HG03175 (cell line): ENCODE data around the gene MORC1.

Source experiments
- ATAC-seq: cut with Tn5 transposase; IDR thresholded peaks from one replicate; pipeline ENCODE4 v1.9.1; 2021; ENCODE audit warnings: mild to moderate bottlenecking, moderate library complexity; ENCODE audit not compliant: unreplicated experiment

MORC1 gene

GRCh38 chr3:109033000-109033660, 84.8 kb downstream of the MORC1 start:
- ATAC-seq = no peak

DNA sequence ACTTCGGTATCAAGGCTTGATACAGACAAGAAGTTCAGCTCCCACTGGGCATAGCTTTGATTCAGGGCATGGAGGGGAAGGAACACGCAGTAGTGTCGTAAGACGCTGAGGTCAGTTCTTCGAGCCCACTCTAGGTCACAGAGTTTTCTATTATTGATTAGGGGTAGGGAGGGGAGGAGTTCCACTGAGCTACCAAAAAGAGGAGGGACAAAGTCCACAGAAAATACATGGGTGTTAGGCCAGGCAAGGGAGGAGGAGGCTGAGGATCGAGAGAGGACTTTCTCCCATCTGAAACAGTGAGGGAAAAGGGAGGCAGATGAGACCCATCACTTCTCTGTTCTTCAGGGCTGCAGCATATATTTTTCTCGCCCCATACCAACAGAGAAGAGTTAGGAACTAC, 89.2 kb downstream of the MORC1 start:
- no peak for ATAC-seq

GRCh38 chr3:109026821-109027220, 91.1 kb downstream of the MORC1 start:
- ATAC-seq = no peak

GRCh38 chr3:109025896-109026295, 92.0 kb downstream of the MORC1 start:
- ATAC-seq = no peak

DNA sequence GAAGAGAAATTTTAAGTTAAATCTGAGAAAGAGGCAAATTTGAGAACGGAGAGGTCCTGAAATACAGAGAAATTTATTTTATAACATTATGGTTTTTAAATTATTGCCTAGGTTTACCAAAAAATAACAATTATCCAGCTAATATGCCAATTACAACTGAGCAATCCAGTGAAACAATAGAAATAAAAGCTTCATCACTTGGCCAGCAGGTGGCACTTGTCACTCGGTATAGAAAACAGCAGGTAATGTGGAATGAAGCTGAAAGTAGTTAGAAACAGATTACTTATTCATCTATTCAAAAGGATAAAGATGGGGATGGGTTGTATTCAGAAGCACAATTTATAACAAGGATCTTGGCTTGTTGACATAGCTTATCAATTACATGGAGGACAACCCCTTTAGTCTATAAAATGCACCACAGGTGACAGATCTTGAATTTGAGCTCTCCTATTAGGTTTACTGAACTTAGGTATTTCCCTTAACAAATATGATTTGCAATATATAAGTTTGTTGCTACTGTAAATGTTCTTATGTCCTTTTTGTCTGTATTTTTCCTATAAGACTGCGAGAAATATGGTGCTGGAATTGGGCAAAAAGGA, 94.2 kb downstream of the MORC1 start:
- peak; percentile 88 for ATAC-seq

DNA sequence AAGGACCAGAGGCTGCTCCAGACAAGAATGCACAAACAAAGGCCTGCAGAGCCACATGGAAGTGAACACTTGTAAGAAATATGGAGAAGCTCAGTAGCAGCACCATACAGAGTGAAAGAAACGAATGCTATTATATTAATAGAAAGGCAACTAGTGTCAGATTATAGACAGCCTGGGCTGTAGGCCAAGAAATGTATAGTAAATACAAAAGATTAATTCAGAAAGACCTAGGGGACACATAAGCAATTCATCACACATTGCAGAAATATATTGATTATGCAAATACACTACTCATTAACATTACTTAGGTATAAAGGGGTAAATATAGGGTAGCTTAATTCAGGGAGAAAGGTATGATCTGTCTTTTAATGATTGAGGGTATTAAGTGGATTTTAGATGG, 94.8 kb downstream of the MORC1 start:
- ATAC-seq = no peak

DNA sequence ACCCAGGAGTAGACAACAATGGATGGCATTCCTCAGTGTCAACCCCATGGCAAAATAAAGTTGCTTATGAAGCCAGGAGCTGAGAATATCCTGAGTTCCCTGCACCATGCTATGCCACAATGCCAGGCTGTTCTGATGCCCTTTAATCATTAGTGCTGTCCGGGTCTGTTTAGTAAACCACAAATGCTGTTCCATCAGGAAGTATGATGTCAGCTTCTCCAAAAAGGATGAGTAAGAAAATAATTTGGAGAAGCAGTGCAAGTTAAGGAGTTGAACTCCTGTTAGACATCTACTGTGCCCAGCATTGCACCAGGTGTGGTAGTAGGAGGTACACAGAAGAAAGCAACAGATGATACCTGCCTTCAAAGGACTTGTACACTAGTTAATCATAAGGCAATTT, 96.4 kb downstream of the MORC1 start:
- no peak for ATAC-seq

- ATAC-seq = no peak
These were observed 99.1 kb downstream of the MORC1 start for GRCh38 chr3:109018828-109019227.

- no peak for ATAC-seq
These were observed 112.5 kb downstream of the MORC1 start for GRCh38 chr3:109005443-109005842.

DNA sequence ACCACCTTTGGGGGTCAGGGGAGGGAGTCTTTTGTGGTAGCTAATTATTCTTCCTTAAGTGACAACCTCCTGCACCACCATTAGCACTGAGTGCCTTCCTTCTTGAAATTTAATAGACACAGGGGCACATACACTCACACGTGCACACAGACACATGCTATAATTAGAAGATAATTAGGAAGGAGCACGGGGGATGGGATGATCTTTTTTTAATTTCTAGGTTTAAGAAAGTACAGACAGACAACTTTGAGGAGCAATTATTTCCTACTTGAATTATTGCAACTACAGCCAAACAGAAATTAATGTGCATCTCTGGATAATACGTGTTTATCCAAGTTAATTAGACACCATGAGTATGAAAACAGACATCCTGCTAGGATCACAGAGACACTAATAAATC, 119.5 kb downstream of the MORC1 start:
- ATAC-seq = no peak

DNA sequence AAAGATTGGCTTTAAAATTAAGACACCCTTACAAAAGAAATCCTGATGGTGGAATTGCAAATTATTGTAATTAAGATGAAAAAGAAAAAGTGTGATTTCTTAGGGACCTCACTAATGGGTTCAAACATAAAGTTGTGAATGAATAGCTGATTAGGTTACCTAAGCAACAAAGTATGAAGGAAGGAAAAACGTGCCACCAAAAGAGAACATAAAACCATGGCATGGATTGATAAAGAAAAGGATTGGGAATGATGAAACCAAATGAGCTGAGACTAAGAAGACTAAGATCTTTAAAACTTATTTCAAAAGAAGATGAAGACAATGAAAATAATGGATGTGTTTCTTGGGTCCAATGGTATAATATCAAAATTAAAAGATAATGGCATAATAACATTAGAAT, 132.1 kb downstream of the MORC1 start:
- no peak for ATAC-seq

GRCh38 chr3:108983051-108983450, 134.9 kb downstream of the MORC1 start:
- no peak for ATAC-seq

DNA sequence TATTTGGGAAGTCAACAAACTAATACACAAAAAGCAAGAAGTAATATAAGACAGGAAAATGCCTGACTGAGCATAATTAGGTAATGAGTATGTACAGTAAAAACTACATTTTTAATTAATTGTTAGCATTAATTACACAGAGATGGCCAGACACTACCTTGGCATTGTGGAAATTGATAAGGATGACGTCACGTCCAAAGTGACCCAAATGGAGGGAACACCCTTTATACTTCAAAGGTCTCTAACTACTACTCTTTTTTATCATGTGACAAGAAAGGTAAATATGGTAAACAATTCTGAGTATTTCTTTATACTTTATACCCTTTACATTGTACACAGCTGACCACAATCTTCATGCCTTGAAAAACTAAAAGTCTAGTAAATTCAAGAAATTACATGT, 141.9 kb downstream of the MORC1 start:
- no peak for ATAC-seq

DNA sequence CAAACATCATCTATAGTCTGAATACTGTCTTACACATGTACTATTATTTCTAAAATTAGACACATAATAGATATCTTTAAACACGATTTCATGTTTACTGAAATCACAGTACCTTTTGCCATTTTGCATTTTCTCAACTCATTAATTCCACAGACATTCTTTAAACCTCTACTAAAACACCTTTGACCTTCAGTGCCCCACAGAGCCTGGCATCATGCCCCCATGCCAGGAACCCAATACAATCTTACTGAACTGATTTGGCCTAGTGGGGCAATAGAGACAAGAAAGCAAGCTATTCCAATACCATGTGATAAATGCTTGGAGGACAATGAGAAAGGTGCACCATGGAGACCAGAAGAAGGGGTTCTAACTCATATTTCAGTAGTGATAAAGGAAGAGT, 144.9 kb downstream of the MORC1 start:
- ATAC-seq = no peak

GRCh38 chr3:108972482-108972881, 145.5 kb downstream of the MORC1 start:
- no peak for ATAC-seq

- ATAC-seq = no peak
These were observed 147.4 kb downstream of the MORC1 start for GRCh38 chr3:108970561-108970960.

GRCh38 chr3:108966773-108967172, 151.2 kb downstream of the MORC1 start:
- no peak for ATAC-seq

DNA sequence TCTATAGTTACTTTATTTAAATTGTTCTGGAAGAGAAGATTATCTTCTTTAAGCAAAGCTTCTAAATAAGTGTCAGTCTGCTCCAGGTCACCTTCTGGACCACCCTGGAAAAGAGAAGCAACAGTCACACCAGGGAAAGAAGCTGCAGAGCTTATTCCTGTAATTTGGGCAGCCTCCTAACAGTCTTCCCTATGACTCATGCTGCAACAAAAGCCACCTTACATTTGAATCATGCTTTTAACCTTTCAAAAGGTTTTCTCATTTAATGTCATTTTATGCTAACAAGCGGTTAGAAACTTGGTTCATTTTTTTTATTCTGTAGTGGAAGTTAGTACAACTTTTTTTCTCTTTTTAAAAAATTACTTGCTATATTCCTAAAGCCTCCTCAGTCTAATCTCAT, 158.9 kb downstream of the MORC1 start:
- ATAC-seq = no peak

- no peak for ATAC-seq
These were observed 164.2 kb downstream of the MORC1 start, which contains the start of gene GUCA1C for GRCh38 chr3:108953700-108954099. Gene GUCA1C, minus strand, starts transcription at chr3:108953879. Its CDS starts 117 bp downstream, at chr3:108953762.

GRCh38 chr3:108953210-108953609, 164.7 kb downstream of the MORC1 start:
- ATAC-seq = no peak

DNA sequence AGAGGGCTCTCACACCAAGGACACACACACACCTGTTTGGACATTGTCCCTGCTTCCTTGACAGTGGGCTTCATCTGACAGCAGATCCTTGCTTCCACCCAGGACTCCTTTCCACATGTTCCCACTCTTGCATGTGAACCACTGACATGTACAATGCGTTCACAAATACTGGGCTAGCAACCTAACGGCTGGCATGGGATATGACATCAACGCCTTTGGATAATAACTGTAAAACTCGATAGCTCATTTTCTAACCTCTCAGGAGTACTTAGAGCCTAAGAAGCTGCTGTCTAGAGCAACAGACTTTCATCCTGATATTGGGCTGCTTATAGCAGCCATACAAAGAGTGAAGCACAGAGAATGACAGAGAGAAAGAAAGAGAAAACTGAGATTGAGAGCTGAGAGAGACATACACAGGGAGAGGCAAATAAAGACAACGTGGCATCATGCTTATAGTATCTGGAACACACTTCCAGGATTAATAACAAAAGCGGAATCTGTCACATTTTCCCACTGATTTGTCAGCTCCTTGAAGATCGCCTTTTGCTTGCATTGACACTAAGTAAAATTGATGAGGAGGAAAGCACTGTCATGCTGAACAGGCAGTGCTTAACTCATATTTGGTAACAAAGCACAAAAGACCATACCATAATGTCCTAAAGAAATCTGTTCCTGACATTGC, 166.0 kb downstream of the MORC1 start:
- no peak for ATAC-seq

GRCh38 chr3:108947855-108948254, 170.1 kb downstream of the MORC1 start:
- no peak for ATAC-seq
